Esophagus muscularis mucosa (tissue), 4 donors: Measurements from ENCODE around the gene TLE3. TPM values are rescaled to one million over a fixed set of nuclear protein-coding genes. Genes with fewer than 3 reads are reported as not detected.

ENCODE experiments used
- DNase-seq: peaks from one replicate; pipeline ENCODE4 v3.0.0-alpha.2; 2017; ENCODE audit errors: extremely low spot score
- H3K27ac ChIP-seq, 4 donors: fragments of 200-600 bp; sonication (generic); replicated peaks in 1 of 4; 1 replicate in 3 of 4; 2 replicates in 1 of 4; pipeline ENCODE4 v1.5.1; 2016 to 2019; ENCODE audit warnings: mild to moderate bottlenecking in 1 of 4
- H3K27me3 ChIP-seq, 4 donors: fragments of 200-600 bp; sonication (generic); one replicate each; pipeline versions ENCODE4 v1.5.1 to v1.6.0; 2016 to 2019
- H3K36me3 ChIP-seq, 4 donors: fragments of 200-600 bp; sonication (generic); one replicate each; pipeline ENCODE4 v1.5.1; 2016 to 2019
- H3K4me1 ChIP-seq, 4 donors: fragments of 200-600 bp; sonication (generic); one replicate each; pipeline ENCODE4 v1.5.1; 2016 to 2019
- H3K4me3 ChIP-seq, 4 donors: fragments of 200-600 bp; sonication (generic); 1 replicate in 2 of 4; 2 replicates in 2 of 4; pipeline ENCODE4 v1.5.1; 2016 to 2019; ENCODE audit warnings: mild to moderate bottlenecking in 4 of 4, moderate library complexity in 1 of 4
- H3K9me3 ChIP-seq, 4 donors: fragments of 200-600 bp; sonication (generic); 1 replicate in 3 of 4; 2 replicates in 1 of 4; pipeline ENCODE4 v1.5.1; 2016 to 2019
- CTCF ChIP-seq, 3 experiments: fragments of 200-600 bp in 2 of 3; fragments of 450-650 bp in 1 of 3; sonication (generic) in 2 of 3; IDR thresholded peaks; one replicate each; pipeline ENCODE4 v1.5.1; 2017 to 2019; ENCODE audit warnings: antibody characterized with exemption in 3 of 3, mild to moderate bottlenecking in 2 of 3, moderate library complexity in 1 of 3
- EP300 ChIP-seq: sonication (generic); formaldehyde crosslinking; IDR thresholded peaks from one replicate; pipeline ENCODE4 v1.6.1; 2017; ENCODE audit warnings: antibody characterized with exemption
- POLR2A ChIP-seq: fragments of 450-650 bp; IDR thresholded peaks from one replicate; pipeline ENCODE4 v1.6.1; 2017; ENCODE audit warnings: antibody characterized with exemption, moderate library complexity, mild to moderate bottlenecking, low read depth
- POLR2AphosphoS5 ChIP-seq, 2 donors: sonication (generic); formaldehyde crosslinking; IDR thresholded peaks; one replicate each; pipeline ENCODE4 v1.6.1; 2017; ENCODE audit warnings: antibody characterized with exemption in 2 of 2
- WGBS: methylation state at CpG from one replicate; pipeline ENCODE4 v1.1.5; 2018; 5-methylcytosine and 5-hydroxymethylcytosine counted together
- intact Hi-C: fragments of 100-400 bp; cut with DNase I; formaldehyde crosslinking; loops from one replicate; pipeline ENCODE4 v1.15.1; 2023
- total RNA-seq, 4 donors: library from RNA; depleted of rRNA; stranded (reverse); fragments of >200 nt; gene quantifications; one replicate each; pipeline versions ENCODE4 v1.1.0 to v1.2.1, GENCODE V29; 2016

TLE3 gene
- total RNA-seq, 4 donors from 2014 or later: 35.7 to 81.3 (median 59.2) TPM

- no peaks in the 10 kb centered on the region for H3K9me3 ChIP-seq
- intact Hi-C loops: no loop called here
Measured at GRCh38 chr15:70127770-70128413, 30.2 kb upstream of the TLE3 start.

GRCh38 chr15:70127288-70127746, 29.6 kb upstream of the TLE3 start:
- TF ChIP-seq POLR2AphosphoS5 (IDR thresholded peaks at IDR 0.05): peak in 1 of 2 donors; percentile 22
- TF ChIP-seq CTCF (IDR thresholded peaks at IDR 0.05): no peak
- no peak for TF ChIP-seq POLR2A
- DNase-seq: no peak
- Histone ChIP-seq H3K27me3 (no peaks in the 10 kb centered on the region), H3K36me3 (no peaks in the 10 kb centered on the region), H3K4me1 (peaks cover 11 to 18% (median 15%) of the 10 kb centered on the region in 4 donors), H3K9me3 (no peaks in the 10 kb centered on the region), H3K27ac (no peak overlapping the region), H3K4me3 (no peak overlapping the region)
- intact Hi-C loops: no loop called here
- WGBS: 63% methylated on average over 6 of the region's 6 CpGs

More at GRCh38 chr15:70127770-70128413, 30.2 kb upstream of the TLE3 start:
- Histone ChIP-seq H3K27ac (no peak overlapping the region), H3K4me1 (peaks cover 10 to 17% (median 12%) of the 10 kb centered on the region in 4 donors), H3K4me3 (no peak overlapping the region), H3K36me3 (no peaks in the 10 kb centered on the region), H3K27me3 (no peaks in the 10 kb centered on the region)
- no peak for DNase-seq
- 76% methylated on average over 3 of the region's 3 CpGs for WGBS
- TF ChIP-seq POLR2AphosphoS5 (IDR thresholded peaks at IDR 0.05) (no peak), EP300 (no peak), CTCF (IDR thresholded peaks at IDR 0.05) (no peak), POLR2A (no peak)

- 85% methylated on average over 4 of the region's 4 CpGs for WGBS
Measured at GRCh38 chr15:70126362-70126761, 28.6 kb upstream of the TLE3 start.

GRCh38 chr15:70125605-70126004, 27.9 kb upstream of the TLE3 start:
- no peaks in the 10 kb centered on the region for H3K36me3 ChIP-seq
- H3K4me1 ChIP-seq: peaks cover 12 to 28% (median 22%) of the 10 kb centered on the region in 4 donors
- intact Hi-C loops: no loop called here
- no peak for TF ChIP-seq EP300
- H3K27me3 ChIP-seq: no peaks in the 10 kb centered on the region
- no peaks in the 10 kb centered on the region for H3K9me3 ChIP-seq
- H3K4me3 ChIP-seq: no peak overlapping the region
- no peak for DNase-seq
- 90% methylated on average over 5 of the region's 5 CpGs for WGBS
- H3K27ac ChIP-seq: no peak overlapping the region

More at GRCh38 chr15:70126362-70126761, 28.6 kb upstream of the TLE3 start:
- no peaks in the 10 kb centered on the region for H3K27me3 ChIP-seq
- H3K4me1 ChIP-seq: peaks cover 6 to 20% (median 15%) of the 10 kb centered on the region in 4 donors
- no peak for DNase-seq
- no peaks in the 10 kb centered on the region for H3K9me3 ChIP-seq
- H3K4me3 ChIP-seq: no peak overlapping the region
- TF ChIP-seq EP300 (no peak), CTCF (IDR thresholded peaks at IDR 0.05) (no peak), POLR2AphosphoS5 (IDR thresholded peaks at IDR 0.05) (no peak), POLR2A (no peak)
- H3K27ac ChIP-seq: no peak overlapping the region
- no peaks in the 10 kb centered on the region for H3K36me3 ChIP-seq
- intact Hi-C loops: no loop called here

GRCh38 chr15:70121624-70122302, 24.0 kb upstream of the TLE3 start:
- H3K27ac ChIP-seq: peak overlapping the region; percentile 20 to 78 (median 40)

More at GRCh38 chr15:70121624-70122302, 24.0 kb upstream of the TLE3 start:
- TF ChIP-seq EP300 (no peak), POLR2AphosphoS5 (IDR thresholded peaks at IDR 0.05) (peak; percentile 34 to 52), CTCF (IDR thresholded peaks at IDR 0.05) (peak in 1 of 3 experiments; percentile 9)
- no peaks in the 10 kb centered on the region for H3K27me3 ChIP-seq
- DNase-seq: peak; percentile 95
- no peak overlapping the region for H3K4me3 ChIP-seq
- H3K4me1 ChIP-seq: peaks cover 10 to 33% (median 25%) of the 10 kb centered on the region in 4 donors
- no peaks in the 10 kb centered on the region for H3K9me3 ChIP-seq
- H3K36me3 ChIP-seq: no peaks in the 10 kb centered on the region
- intact Hi-C loops: no loop called here
- 63% methylated on average over 8 of the region's 8 CpGs for WGBS
